ENCODE results near the gene SOS2. TPM values are rescaled to one million over a fixed set of nuclear protein-coding genes. Genes with fewer than 3 reads are reported as not detected.

Gene SOS2
- total and polyA plus RNA-seq, 12 donors, result 6.1 to 39.1 (median 27.8) TPM

DNA sequence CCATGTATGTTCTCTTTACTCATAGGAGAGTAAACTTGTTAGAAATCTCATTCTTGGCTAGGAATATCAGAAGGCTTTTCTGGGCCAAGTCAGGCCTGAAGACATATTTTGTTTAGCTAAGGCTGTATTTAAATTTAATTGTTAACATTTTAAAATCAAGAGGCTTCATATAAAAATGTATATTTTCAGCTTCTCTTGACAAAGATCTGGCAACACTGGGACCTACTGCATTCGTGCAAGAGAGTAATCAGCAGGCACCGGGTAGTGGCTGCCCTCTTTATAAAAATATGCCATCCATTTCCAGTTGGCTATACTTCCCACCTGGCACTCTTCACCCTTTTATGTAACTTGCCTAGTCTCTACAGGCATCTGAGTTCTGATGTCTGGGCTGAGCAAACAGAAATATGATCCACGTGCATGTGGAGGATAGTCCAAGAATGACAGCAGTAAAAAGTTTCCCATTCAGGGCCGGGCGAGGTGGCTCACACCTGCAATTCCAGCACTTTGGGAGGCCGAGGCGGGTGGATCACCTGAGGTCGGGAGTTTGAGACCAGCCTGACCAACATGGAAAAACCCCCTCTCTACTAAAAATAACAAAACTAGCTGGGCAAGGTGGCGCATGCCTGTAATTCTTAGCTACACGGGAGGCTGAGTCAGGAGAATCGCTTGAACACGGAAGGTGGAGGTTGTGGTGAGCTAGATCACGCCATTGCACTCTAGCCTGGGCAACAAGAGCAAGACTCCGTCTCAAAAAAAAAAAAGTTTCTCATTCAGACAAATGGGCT lies 2.0 kb upstream of the SOS2 start:
- intact Hi-C loops (cut with DNase I), result no loop called here
- no peaks in the 10 kb centered on the region for H3K36me3 ChIP-seq (replicated peaks in 1 of 2)
- no peak for DNase-seq
- TF ChIP-seq, protein P1, sequence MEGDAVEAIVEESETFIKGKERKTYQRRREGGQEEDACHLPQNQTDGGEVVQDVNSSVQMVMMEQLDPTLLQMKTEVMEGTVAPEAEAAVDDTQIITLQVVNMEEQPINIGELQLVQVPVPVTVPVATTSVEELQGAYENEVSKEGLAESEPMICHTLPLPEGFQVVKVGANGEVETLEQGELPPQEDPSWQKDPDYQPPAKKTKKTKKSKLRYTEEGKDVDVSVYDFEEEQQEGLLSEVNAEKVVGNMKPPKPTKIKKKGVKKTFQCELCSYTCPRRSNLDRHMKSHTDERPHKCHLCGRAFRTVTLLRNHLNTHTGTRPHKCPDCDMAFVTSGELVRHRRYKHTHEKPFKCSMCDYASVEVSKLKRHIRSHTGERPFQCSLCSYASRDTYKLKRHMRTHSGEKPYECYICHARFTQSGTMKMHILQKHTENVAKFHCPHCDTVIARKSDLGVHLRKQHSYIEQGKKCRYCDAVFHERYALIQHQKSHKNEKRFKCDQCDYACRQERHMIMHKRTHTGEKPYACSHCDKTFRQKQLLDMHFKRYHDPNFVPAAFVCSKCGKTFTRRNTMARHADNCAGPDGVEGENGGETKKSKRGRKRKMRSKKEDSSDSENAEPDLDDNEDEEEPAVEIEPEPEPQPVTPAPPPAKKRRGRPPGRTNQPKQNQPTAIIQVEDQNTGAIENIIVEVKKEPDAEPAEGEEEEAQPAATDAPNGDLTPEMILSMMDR (IDR thresholded peaks at IDR 0.05), result no peak
- TF ChIP-seq POLR2A (IDR thresholded peaks at IDR 0.05), result no peak
- H3K9me3 ChIP-seq (replicated peaks in 1 of 3), result no peaks in the 10 kb centered on the region
- no peak overlapping the region for H3K27ac ChIP-seq
- no peaks in the 10 kb centered on the region for H3K27me3 ChIP-seq
- H3K4me3 ChIP-seq, result no peak overlapping the region
- H3K4me1 ChIP-seq (replicated peaks in 1 of 2), result peaks cover 23 to 24% of the 10 kb centered on the region in 2 donors
- 91 to 93% (median 92%) methylated on average over 11 to 14 of the region's 14 CpGs for WGBS, 4 donors

DNA sequence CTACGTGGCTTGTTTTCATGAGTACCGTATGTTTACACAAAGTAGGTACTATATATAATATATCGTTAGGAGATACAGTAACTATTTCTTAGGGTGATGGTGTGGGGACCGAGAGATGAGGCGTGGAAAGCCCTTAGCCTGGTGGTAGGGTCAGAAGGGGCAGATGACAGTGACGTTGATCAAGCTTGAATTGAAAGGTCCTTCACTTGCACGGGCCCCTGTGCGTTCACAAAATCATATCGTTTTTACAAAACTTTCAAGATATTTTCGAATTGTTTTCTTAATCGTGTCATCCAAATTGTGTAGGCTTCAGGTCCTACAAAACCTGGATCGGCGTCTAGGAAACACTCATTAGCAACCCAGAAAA lies 881 bp upstream of the SOS2 start:
- Histone ChIP-seq H3K9me3 (replicated peaks in 1 of 3) (no peaks in the 10 kb centered on the region), H3K36me3 (replicated peaks in 1 of 2) (no peaks in the 10 kb centered on the region), H3K27me3 (no peaks in the 10 kb centered on the region), H3K4me3 (peak overlapping the region in 3 of 4 donors; percentile 21 to 97 (median 93)), H3K4me1 (replicated peaks in 1 of 2) (peaks cover 23 to 24% of the 10 kb centered on the region in 2 donors), H3K27ac (peak overlapping the region; percentile 51 to 100 (median 92))
- intact Hi-C loops (cut with DNase I), result no loop called here
- WGBS, 4 donors, result 28 to 35% (median 30%) methylated on average over 13 of the region's 13 CpGs
- no peak for DNase-seq
- TF ChIP-seq, protein P1 (IDR thresholded peaks at IDR 0.05), result peak in 1 of 6 experiments; percentile 6
- TF ChIP-seq POLR2A (IDR thresholded peaks at IDR 0.05), result no peak

DNA sequence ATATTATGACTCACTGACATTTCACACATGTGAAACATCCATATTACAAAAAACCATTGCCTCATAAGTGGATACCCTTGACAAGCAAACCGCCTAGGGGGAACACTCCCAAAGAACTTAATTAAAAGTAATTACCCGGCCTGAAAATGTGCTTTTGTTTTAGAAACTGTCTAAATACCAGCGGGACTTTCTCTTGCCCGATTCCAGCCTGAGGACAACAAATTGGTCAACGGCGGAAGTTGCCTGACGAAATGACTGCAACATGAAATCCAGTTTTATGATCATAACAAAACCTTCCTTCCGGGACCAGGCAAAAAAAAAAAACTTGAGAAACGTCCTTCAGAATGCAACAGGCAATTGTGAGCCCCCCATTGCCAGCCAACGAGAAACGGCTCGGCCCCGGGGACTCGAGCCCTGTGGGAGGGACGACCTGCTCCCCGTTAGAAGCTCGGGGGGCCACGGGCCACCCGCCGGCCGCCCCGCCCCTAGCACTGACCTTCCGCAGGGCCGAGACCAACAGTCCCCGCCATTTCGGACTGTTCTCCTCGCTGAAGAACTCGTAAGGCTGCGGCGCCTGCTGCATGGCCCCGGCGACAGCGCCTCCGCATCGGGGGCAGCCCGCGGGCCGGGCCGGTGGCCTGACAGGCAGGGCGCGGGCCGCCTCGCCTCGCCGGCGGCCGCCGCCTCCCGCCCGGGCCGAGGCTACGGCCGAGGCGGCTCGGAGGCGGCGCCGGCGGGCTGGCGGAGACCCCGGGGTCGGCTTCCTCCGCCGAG lies 490 bp downstream of the SOS2 start:
- peak in 1 of 2 donors; percentile 15 for TF ChIP-seq POLR2A (IDR thresholded peaks at IDR 0.05)
- TF ChIP-seq, protein P1 (IDR thresholded peaks at IDR 0.05), result no peak
- Histone ChIP-seq H3K27ac (peak overlapping the region; percentile 89 to 100 (median 92)), H3K4me1 (replicated peaks in 1 of 2) (peaks cover 31 to 36% of the 10 kb centered on the region in 2 donors), H3K9me3 (replicated peaks in 1 of 3) (no peaks in the 10 kb centered on the region), H3K36me3 (replicated peaks in 1 of 2) (no peaks in the 10 kb centered on the region), H3K27me3 (no peaks in the 10 kb centered on the region), H3K4me3 (peak overlapping the region; percentile 33 to 97 (median 67))
- intact Hi-C loops (cut with DNase I), result no loop called here
- 0 to 1% (median 0%) methylated on average over 9 to 64 of the region's 64 CpGs for WGBS, 4 donors
- DNase-seq, result peak; percentile 52 to 81 (median 64)

DNA sequence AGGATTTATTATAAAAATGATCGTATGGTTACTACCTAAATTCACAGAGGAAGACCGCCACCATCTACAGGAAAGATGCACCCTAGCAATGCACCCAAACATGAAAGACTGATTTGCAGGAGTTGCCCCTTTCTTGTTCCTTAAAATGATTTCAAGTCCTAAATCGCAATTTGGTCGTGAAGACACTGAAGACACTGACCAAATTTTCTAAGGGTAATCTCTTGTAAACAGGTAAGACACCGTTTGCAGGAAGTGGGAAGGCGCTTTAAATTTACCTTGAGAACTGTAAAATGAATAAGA lies 1.0 kb downstream of the SOS2 start:
- H3K9me3 ChIP-seq (replicated peaks in 1 of 3), result no peaks in the 10 kb centered on the region
- intact Hi-C loops (cut with DNase I), result no loop called here
- TF ChIP-seq, protein P1 (IDR thresholded peaks at IDR 0.05), result no peak
- no peak for TF ChIP-seq POLR2A (IDR thresholded peaks at IDR 0.05)
- no peaks in the 10 kb centered on the region for H3K36me3 ChIP-seq (replicated peaks in 1 of 2)
- WGBS, 4 donors, result 1 to 2% (median 1%) methylated on average over 6 of the region's 6 CpGs
- peak overlapping the region in 2 of 4 donors; percentile 93 to 97 for H3K4me3 ChIP-seq
- peak overlapping the region; percentile 89 to 100 (median 92) for H3K27ac ChIP-seq
- no peaks in the 10 kb centered on the region for H3K27me3 ChIP-seq
- no peak for DNase-seq
- H3K4me1 ChIP-seq (replicated peaks in 1 of 2), result peaks cover 36 to 41% of the 10 kb centered on the region in 2 donors

Data from adrenal gland (tissue), 12 donors.